Measurements from ENCODE around the gene SF1. TPM values are rescaled to one million over a fixed set of nuclear protein-coding genes. Genes with fewer than 3 reads are reported as not detected.

Gene SF1
- total RNA-seq, 1 donor from 2014 or later = 500 TPM

DNA sequence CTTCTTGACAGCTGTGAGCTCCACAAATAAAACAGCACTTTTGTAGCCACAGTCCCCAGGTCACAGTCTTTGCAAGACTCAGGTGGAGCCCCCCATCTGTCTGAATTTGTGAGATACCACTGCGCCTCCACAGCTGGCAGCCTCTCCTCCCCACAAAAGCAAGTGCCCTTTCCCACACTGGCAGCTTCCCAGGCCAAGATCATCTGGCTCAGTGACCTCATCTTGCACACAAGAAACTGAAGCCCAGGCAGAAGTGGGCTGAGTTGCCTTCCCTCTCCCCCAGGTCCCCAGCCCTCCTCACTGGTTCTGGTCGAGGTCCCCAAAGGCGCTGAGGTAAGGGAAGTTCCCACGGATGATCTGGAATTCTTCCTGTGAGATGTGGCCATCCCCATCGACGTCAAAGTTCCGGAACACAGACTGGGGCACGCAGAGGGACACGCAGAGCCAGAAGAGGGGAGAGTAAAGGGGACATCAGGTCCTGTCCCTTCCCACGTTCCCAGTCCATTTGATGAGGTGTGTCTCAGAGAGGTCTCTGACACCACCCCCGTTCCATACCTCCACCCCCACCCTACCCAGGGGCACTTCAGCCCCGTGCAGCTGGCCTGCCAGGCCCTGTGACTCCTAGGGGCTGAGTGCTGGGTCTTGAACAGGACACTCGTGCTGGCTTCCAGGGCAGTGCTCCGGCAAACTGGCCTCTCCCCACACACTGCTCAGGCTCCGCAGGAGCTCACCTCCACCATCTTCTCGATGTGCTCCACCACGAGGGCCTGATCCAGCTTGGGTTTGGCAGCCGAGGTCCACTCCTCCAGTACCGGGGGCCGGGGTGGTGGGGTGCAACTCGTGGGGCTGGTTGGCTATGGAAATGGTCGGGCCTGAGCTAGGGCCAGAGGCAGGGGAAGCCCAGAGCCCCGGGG lies 43.3 kb downstream of the SF1 start:
- Mint-ChIP-seq H3K4me3 (ENCODE audit: low read depth) (no peak overlapping the region), H3K9me3 (ENCODE audit: low read depth) (no peaks in the 10 kb centered on the region), H3K4me1 (ENCODE audit: low read depth) (no peaks in the 10 kb centered on the region), H3K27me3 (peaks cover 52% of the 10 kb centered on the region), H3K36me3 (ENCODE audit: insufficient read depth) (no peaks in the 10 kb centered on the region), H3K27ac (no peak overlapping the region)
- no peak for TF ChIP-seq CTCF (IDR thresholded peaks at IDR 0.05; ENCODE audit: unreplicated experiment)
- no peak for DNase-seq (ENCODE audit: low spot score, unreplicated experiment)

- H3K4me1 Mint-ChIP-seq (ENCODE audit: low read depth) = no peaks in the 10 kb centered on the region
- peaks cover 58% of the 10 kb centered on the region for H3K27me3 Mint-ChIP-seq
- no peaks in the 10 kb centered on the region for H3K9me3 Mint-ChIP-seq (ENCODE audit: low read depth)
- no peak overlapping the region for H3K27ac Mint-ChIP-seq
- no peak overlapping the region for H3K4me3 Mint-ChIP-seq (ENCODE audit: low read depth)
- no peak for TF ChIP-seq CTCF (IDR thresholded peaks at IDR 0.05; ENCODE audit: unreplicated experiment)
- DNase-seq (ENCODE audit: low spot score, unreplicated experiment) = no peak
- H3K36me3 Mint-ChIP-seq (ENCODE audit: insufficient read depth) = no peaks in the 10 kb centered on the region
Observed at GRCh38 chr11:64731601-64732000, 46.7 kb downstream of the SF1 start.

DNA sequence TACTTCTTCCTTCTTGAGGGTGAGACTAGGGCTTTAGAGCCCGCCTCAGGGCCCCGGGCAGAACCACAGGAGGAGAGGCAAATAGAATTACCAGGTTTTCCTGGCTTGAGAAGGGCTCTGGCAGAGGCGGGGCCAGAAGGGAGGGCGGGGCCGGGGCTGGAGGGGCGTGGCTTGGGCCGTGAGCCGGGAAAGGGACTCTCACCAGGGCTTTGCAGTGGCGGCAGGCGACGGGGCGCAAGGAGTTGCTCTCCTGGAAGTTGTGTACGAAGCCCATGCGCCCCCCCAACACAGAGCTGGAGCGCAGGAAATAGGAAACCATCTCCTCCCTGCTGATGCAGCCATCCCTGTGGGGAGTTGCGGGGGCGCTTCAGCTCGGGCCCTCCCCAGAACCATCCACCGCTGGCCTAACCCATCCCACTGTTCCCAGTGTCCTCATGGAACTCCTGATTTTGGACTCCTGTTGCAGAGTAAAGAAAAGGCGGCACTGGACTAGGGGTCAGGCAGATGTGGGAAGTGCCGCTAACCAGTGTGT lies 48.4 kb downstream of the SF1 start:
- no peaks in the 10 kb centered on the region for H3K4me1 Mint-ChIP-seq (ENCODE audit: low read depth)
- H3K9me3 Mint-ChIP-seq (ENCODE audit: low read depth) = no peaks in the 10 kb centered on the region
- H3K36me3 Mint-ChIP-seq (ENCODE audit: insufficient read depth) = no peaks in the 10 kb centered on the region
- no peak overlapping the region for H3K27ac Mint-ChIP-seq
- no peak for TF ChIP-seq CTCF (IDR thresholded peaks at IDR 0.05; ENCODE audit: unreplicated experiment)
- H3K4me3 Mint-ChIP-seq (ENCODE audit: low read depth) = no peak overlapping the region
- no peak for DNase-seq (ENCODE audit: low spot score, unreplicated experiment)
- H3K27me3 Mint-ChIP-seq = peaks cover 60% of the 10 kb centered on the region

GRCh38 chr11:64728757-64729365 lies 49.5 kb downstream of the SF1 start:
- no peak for DNase-seq (ENCODE audit: low spot score, unreplicated experiment)
- H3K4me1 Mint-ChIP-seq (ENCODE audit: low read depth) = no peaks in the 10 kb centered on the region
- H3K4me3 Mint-ChIP-seq (ENCODE audit: low read depth) = no peak overlapping the region
- no peaks in the 10 kb centered on the region for H3K36me3 Mint-ChIP-seq (ENCODE audit: insufficient read depth)
- no peak for TF ChIP-seq CTCF (IDR thresholded peaks at IDR 0.05; ENCODE audit: unreplicated experiment)
- peaks cover 62% of the 10 kb centered on the region for H3K27me3 Mint-ChIP-seq
- no peaks in the 10 kb centered on the region for H3K9me3 Mint-ChIP-seq (ENCODE audit: low read depth)
- H3K27ac Mint-ChIP-seq = no peak overlapping the region

DNA sequence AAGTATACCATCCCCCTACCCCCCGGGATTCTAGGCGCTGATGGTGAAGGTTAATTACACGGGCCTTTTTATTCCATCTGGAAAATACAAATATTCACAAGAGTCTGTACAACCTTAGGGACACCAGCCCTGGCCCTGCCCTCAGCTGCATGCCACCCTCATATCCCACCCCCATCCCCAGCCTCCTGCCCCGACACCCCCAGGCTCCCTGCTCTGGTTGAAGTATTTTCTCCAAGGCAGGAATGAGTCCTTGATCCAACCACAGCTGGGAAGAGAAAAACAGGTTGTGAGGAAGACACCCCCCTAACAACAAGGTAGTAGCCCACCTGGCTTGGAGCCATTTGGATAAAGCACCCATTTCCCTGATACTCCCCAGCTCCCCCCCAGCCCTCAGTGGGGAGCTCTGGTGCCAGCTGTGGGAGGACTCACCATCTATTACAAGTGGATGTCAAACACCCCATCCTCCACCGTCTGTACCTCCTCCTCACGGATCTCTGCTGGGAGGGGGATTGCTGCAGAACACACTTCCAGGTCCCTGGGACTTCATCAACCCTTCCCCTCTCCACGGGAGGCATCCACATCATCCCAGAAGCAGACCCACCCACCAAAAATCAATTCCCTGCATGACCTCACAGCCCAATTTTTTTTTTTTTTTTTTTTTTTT lies 51.3 kb downstream of the SF1 start:
- Mint-ChIP-seq H3K27me3 (peaks cover 65% of the 10 kb centered on the region), H3K27ac (no peak overlapping the region), H3K36me3 (ENCODE audit: insufficient read depth) (no peaks in the 10 kb centered on the region), H3K4me1 (ENCODE audit: low read depth) (no peaks in the 10 kb centered on the region), H3K4me3 (ENCODE audit: low read depth) (no peak overlapping the region), H3K9me3 (ENCODE audit: low read depth) (no peaks in the 10 kb centered on the region)
- no peak for DNase-seq (ENCODE audit: low spot score, unreplicated experiment)
- TF ChIP-seq CTCF (IDR thresholded peaks at IDR 0.05; ENCODE audit: unreplicated experiment) = no peak

Measured in progenitor cell of endocrine pancreas (in vitro differentiated cells).